ENCODE measurements around the gene MTERF1. TPM values are rescaled to one million over a fixed set of nuclear protein-coding genes. Genes with fewer than 3 reads are reported as not detected.

MTERF1 gene
- total and polyA plus RNA-seq, 9 of the 15 experiments (the other 6 are each of a cell fraction or from before 2014, with no cell fraction given): 15.7 to 49.2 (median 29.1) TPM

GRCh38 chr7:91880413-91881241, at the start of gene MTERF1 (continued):
- no peak for TF ChIP-seq HINFP (tag; conservative IDR thresholded peaks at IDR 0.05; ENCODE audit: low read depth)
- no peak for TF ChIP-seq MEF2D (tag; conservative IDR thresholded peaks at IDR 0.05; ENCODE audit: low read depth)
- peak; percentile 98 for TF ChIP-seq E2F8 (IDR thresholded peaks at IDR 0.05; ENCODE audit: low read depth, partially characterized antibody)
- TF ChIP-seq TCF7 (IDR thresholded peaks at IDR 0.05; ENCODE audit: borderline replicate concordance): no peak
- no peak for TF ChIP-seq ZSCAN32 (CRISPR knock-in tag; IDR thresholded peaks at IDR 0.05)
- peak; percentile 82 for TF ChIP-seq ZZZ3 (IDR thresholded peaks at IDR 0.05)
- peak; percentile 97 to 99 for TF ChIP-seq RAD21 (CRISPR knock-in tag; conservative IDR thresholded peaks at IDR 0.05 in 1 of 2, IDR thresholded peaks at IDR 0.05 in 1 of 2)
- TF ChIP-seq CREB5 (CRISPR knock-in tag; IDR thresholded peaks at IDR 0.05): no peak
- TF ChIP-seq ZNF644 (tag; IDR thresholded peaks at IDR 0.05; ENCODE audit: low read depth): no peak; the same call in 1 of the 2 replicates
- no peak for TF ChIP-seq TSHZ1 (CRISPR knock-in tag; IDR thresholded peaks at IDR 0.05)
- TF ChIP-seq HDAC2 (IDR thresholded peaks at IDR 0.05): 0 out of 2 replicates have a peak, but pooled peaks have one; percentile 69
- TF ChIP-seq POLR2B (IDR thresholded peaks at IDR 0.05; ENCODE audit: low read depth, partially characterized antibody): peak; percentile 96
- TF ChIP-seq CGGBP1 (CRISPR knock-in tag; IDR thresholded peaks at IDR 0.05): no peak
- TF ChIP-seq ZNF146 (CRISPR knock-in tag; IDR thresholded peaks at IDR 0.05; ENCODE audit: unreplicated experiment): no peak
- no peak for TF ChIP-seq SRSF9 (IDR thresholded peaks at IDR 0.05; ENCODE audit: borderline replicate concordance, low read depth, low read length)
- TF ChIP-seq HCFC1 (IDR thresholded peaks at IDR 0.05; ENCODE audit: low read depth, low read length): peak; percentile 81
- TF ChIP-seq CBFA2T3 (IDR thresholded peaks at IDR 0.05): no peak
- TF ChIP-seq ZNF282 (CRISPR knock-in tag; IDR thresholded peaks at IDR 0.05): no peak

Data from K562 (cell line).